ENCODE results near the gene MED10.

The MED10 gene

GRCh38 chr5:6333182-6333905 is 45.0 kb downstream of the MED10 start:
- Histone ChIP-seq H3K36me3 (replicated peaks; ENCODE audit: insufficient read depth, low read length) (no peaks in the 10 kb centered on the region), H3K4me3 (ENCODE audit: low read length) (no peak overlapping the region), H3F3A (ENCODE audit: insufficient read depth, low read length) (no peaks in the 10 kb centered on the region), H3K9me2 (replicated peaks; ENCODE audit: insufficient read depth, low read length) (no peaks in the 10 kb centered on the region), H3K4me1 (ENCODE audit: low read length) (no peaks in the 10 kb centered on the region), H2AFZ (ENCODE audit: low read length) (no peak overlapping the region), H3K27me3 (replicated peaks; ENCODE audit: insufficient read depth, low read length) (no peaks in the 10 kb centered on the region), H3K9ac (ENCODE audit: low read length) (no peak overlapping the region), H3K9me3 (replicated peaks; ENCODE audit: insufficient read depth, low read length) (no peaks in the 10 kb centered on the region), H3K27ac (ENCODE audit: low read length) (no peak overlapping the region), H3K4me2 (ENCODE audit: low read depth, low read length) (no peak overlapping the region), H3K79me2 (ENCODE audit: low read length) (no peaks in the 10 kb centered on the region), H4K20me1 (ENCODE audit: insufficient read depth, low read length) (no peaks in the 10 kb centered on the region)
- TF ChIP-seq EZH2 (optimal IDR thresholded peaks at IDR 0.05; ENCODE audit: low read depth, low read length) (no peak), EZH2phosphoT487 (IDR thresholded peaks at IDR 0.05; ENCODE audit: low read length) (no peak), CTCF (IDR thresholded peaks at IDR 0.05; ENCODE audit: low read length) (no peak)
- DNase-seq, result no peak

GRCh38 chr5:6328173-6328572 is 50.2 kb downstream of the MED10 start:
- H3K79me2 ChIP-seq (ENCODE audit: low read length), result no peaks in the 10 kb centered on the region
- no peaks in the 10 kb centered on the region for H4K20me1 ChIP-seq (ENCODE audit: insufficient read depth, low read length)
- no peaks in the 10 kb centered on the region for H3K9me2 ChIP-seq (replicated peaks; ENCODE audit: insufficient read depth, low read length)
- H3K4me1 ChIP-seq (ENCODE audit: low read length), result no peaks in the 10 kb centered on the region
- no peaks in the 10 kb centered on the region for H3K36me3 ChIP-seq (replicated peaks; ENCODE audit: insufficient read depth, low read length)
- no peak overlapping the region for H3K4me2 ChIP-seq (ENCODE audit: low read depth, low read length)
- DNase-seq, result peak; percentile 44
- H3K27me3 ChIP-seq (replicated peaks; ENCODE audit: insufficient read depth, low read length), result no peaks in the 10 kb centered on the region
- H2AFZ ChIP-seq (ENCODE audit: low read length), result no peak overlapping the region
- H3K27ac ChIP-seq (ENCODE audit: low read length), result no peak overlapping the region
- no peak overlapping the region for H3K4me3 ChIP-seq (ENCODE audit: low read length)
- no peaks in the 10 kb centered on the region for H3F3A ChIP-seq (ENCODE audit: insufficient read depth, low read length)
- TF ChIP-seq CTCF (IDR thresholded peaks at IDR 0.05; ENCODE audit: low read length), result no peak
- H3K9me3 ChIP-seq (replicated peaks; ENCODE audit: insufficient read depth, low read length), result no peaks in the 10 kb centered on the region
- H3K9ac ChIP-seq (ENCODE audit: low read length), result no peak overlapping the region

GRCh38 chr5:6326776-6327175 is 51.6 kb downstream of the MED10 start:
- H3K9me2 ChIP-seq (replicated peaks; ENCODE audit: insufficient read depth, low read length), result no peaks in the 10 kb centered on the region
- no peak overlapping the region for H3K4me3 ChIP-seq (ENCODE audit: low read length)
- H3K27me3 ChIP-seq (replicated peaks; ENCODE audit: insufficient read depth, low read length), result no peaks in the 10 kb centered on the region
- no peaks in the 10 kb centered on the region for H3K36me3 ChIP-seq (replicated peaks; ENCODE audit: insufficient read depth, low read length)
- H3K9ac ChIP-seq (ENCODE audit: low read length), result no peak overlapping the region
- no peak overlapping the region for H3K27ac ChIP-seq (ENCODE audit: low read length)
- DNase-seq, result no peak
- no peak overlapping the region for H2AFZ ChIP-seq (ENCODE audit: low read length)
- no peak overlapping the region for H3K4me2 ChIP-seq (ENCODE audit: low read depth, low read length)
- no peaks in the 10 kb centered on the region for H3K4me1 ChIP-seq (ENCODE audit: low read length)
- H4K20me1 ChIP-seq (ENCODE audit: insufficient read depth, low read length), result no peaks in the 10 kb centered on the region
- no peaks in the 10 kb centered on the region for H3K9me3 ChIP-seq (replicated peaks; ENCODE audit: insufficient read depth, low read length)
- TF ChIP-seq EZH2 (optimal IDR thresholded peaks at IDR 0.05; ENCODE audit: low read depth, low read length) (no peak), EZH2phosphoT487 (IDR thresholded peaks at IDR 0.05; ENCODE audit: low read length) (no peak)
- no peaks in the 10 kb centered on the region for H3F3A ChIP-seq (ENCODE audit: insufficient read depth, low read length)
- no peaks in the 10 kb centered on the region for H3K79me2 ChIP-seq (ENCODE audit: low read length)

- H3K9ac ChIP-seq (ENCODE audit: low read length), result no peak overlapping the region
- no peaks in the 10 kb centered on the region for H4K20me1 ChIP-seq (ENCODE audit: insufficient read depth, low read length)
- no peaks in the 10 kb centered on the region for H3K4me1 ChIP-seq (ENCODE audit: low read length)
- no peak overlapping the region for H3K4me2 ChIP-seq (ENCODE audit: low read depth, low read length)
- no peak for DNase-seq
- H3K9me3 ChIP-seq (replicated peaks; ENCODE audit: insufficient read depth, low read length), result no peaks in the 10 kb centered on the region
- H3K27ac ChIP-seq (ENCODE audit: low read length), result no peak overlapping the region
- no peaks in the 10 kb centered on the region for H3K36me3 ChIP-seq (replicated peaks; ENCODE audit: insufficient read depth, low read length)
- H3K79me2 ChIP-seq (ENCODE audit: low read length), result no peaks in the 10 kb centered on the region
- no peak overlapping the region for H2AFZ ChIP-seq (ENCODE audit: low read length)
- no peak overlapping the region for H3K4me3 ChIP-seq (ENCODE audit: low read length)
- no peak for TF ChIP-seq EZH2phosphoT487 (IDR thresholded peaks at IDR 0.05; ENCODE audit: low read length)
- TF ChIP-seq EZH2 (optimal IDR thresholded peaks at IDR 0.05; ENCODE audit: low read depth, low read length), result no peak
- no peaks in the 10 kb centered on the region for H3K27me3 ChIP-seq (replicated peaks; ENCODE audit: insufficient read depth, low read length)
- H3K9me2 ChIP-seq (replicated peaks; ENCODE audit: insufficient read depth, low read length), result no peaks in the 10 kb centered on the region
- no peaks in the 10 kb centered on the region for H3F3A ChIP-seq (ENCODE audit: insufficient read depth, low read length)
Observed at GRCh38 chr5:6322163-6322713, 56.1 kb downstream of the MED10 start.

All from MM.1S (cell line).